ENCODE results near the gene PPP1R13B.

The PPP1R13B gene

DNA sequence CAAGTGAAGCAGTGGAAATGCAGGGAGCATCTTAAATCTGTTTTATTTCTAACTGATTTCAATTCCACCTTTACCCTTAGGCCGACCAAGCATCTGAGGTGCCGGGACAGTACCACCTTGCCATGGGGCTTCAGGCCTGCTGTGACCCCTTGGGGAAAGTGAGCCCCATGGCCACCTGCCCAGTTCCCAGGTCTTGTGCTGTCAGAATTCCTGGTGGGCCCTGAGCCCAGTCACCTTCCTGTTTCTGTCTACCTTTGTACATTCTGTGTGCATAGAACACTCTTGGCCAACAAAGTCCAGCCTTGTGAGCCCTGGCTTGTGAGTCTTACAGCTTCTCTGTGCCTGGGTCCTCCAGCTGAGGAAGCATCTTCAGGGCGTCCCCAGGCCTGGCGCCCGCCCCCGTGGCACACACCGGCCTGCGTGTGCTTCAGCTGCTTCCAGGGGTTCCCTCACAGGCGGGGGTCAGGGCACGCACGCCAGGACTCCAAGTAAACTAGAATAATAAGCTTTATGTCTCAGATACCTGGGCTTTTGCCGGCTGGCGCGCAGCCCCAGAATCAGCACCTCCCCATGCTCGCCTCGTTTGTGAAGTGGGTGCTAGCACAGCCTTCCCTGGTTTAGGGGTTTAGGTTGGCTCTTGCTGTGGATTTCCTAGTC, 121.5 kb downstream of the PPP1R13B start:
- H3K4me1 ChIP-seq (ENCODE audit: control insufficient read depth, insufficient read depth, low read length): no peaks in the 10 kb centered on the region
- H3K4me3 ChIP-seq (ENCODE audit: low read depth, low read length): no peak overlapping the region
- H3K9ac ChIP-seq (ENCODE audit: low read length): no peak overlapping the region
- no peaks in the 10 kb centered on the region for H3K9me3 ChIP-seq (ENCODE audit: control insufficient read depth, insufficient read depth, low read depth, low read length)
- H3K27ac ChIP-seq (ENCODE audit: low read depth, low read length): no peak overlapping the region
- no peaks in the 10 kb centered on the region for H3K27me3 ChIP-seq (ENCODE audit: control insufficient read depth, insufficient read depth, low read length)
- H3K36me3 ChIP-seq (ENCODE audit: control insufficient read depth, insufficient read depth, low read length): peaks cover 33% of the 10 kb centered on the region

DNA sequence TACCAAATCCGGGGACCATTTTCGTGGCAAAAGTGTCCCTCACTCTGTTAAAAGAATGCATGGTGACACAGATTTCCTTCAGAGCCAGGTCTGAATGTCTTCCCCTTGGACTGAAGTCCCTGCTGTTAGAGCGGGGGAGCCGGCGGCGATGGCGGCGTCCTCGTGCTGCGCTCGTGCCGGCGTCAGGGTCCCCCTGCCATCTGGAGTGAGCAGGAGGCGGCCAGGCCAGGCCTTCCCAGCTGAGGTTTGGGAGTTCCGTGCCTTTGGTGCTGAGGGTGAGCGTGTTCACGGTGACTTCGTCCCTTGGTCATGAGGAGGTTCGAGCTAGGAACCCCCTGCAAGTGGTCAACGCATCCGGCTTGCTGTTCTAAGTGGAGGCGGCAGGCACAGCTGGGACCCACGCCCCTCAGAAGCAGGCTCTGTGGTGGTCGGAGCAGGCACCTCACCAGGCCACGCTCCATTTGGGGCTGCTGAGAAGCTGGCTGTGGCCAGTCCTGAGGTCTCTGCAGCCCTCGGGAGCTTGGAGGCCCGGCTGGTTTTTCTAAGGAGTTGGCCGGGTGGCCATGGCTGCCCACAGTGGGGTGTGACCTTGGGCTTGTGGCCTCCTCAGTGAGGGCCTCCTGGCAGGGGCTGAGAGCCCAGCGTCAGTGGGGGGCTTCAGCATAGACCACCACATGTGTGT, 122.2 kb downstream of the PPP1R13B start:
- no peaks in the 10 kb centered on the region for H3K4me1 ChIP-seq (ENCODE audit: control insufficient read depth, insufficient read depth, low read length)
- no peak overlapping the region for H3K4me3 ChIP-seq (ENCODE audit: low read depth, low read length)
- no peaks in the 10 kb centered on the region for H3K27me3 ChIP-seq (ENCODE audit: control insufficient read depth, insufficient read depth, low read length)
- H3K9ac ChIP-seq (ENCODE audit: low read length): no peak overlapping the region
- H3K36me3 ChIP-seq (ENCODE audit: control insufficient read depth, insufficient read depth, low read length): peaks cover 26% of the 10 kb centered on the region
- H3K27ac ChIP-seq (ENCODE audit: low read depth, low read length): no peak overlapping the region
- no peaks in the 10 kb centered on the region for H3K9me3 ChIP-seq (ENCODE audit: control insufficient read depth, insufficient read depth, low read depth, low read length)

DNA sequence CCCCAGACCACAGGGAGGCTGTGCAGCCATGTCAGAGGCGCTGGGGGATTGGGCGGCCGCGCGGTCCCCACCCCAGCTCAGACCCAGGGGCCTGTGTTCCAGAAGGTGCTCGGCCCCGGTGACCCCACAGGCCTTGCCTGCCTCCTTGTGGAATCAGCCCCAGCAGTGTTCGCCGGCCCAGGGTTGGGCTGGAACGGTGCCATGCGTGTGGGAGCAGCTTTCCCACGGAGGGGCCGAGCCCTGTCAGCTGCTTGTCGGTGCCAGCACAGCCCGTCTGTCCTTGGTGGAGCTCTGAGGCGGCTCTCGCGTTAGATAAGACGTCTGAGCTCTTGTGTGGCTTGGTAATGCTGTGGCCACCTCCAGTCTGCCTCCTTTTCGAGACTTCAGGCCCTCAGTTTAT, 123.3 kb downstream of the PPP1R13B start:
- Histone ChIP-seq H3K4me1 (ENCODE audit: control insufficient read depth, insufficient read depth, low read length) (no peaks in the 10 kb centered on the region), H3K9ac (ENCODE audit: low read length) (no peak overlapping the region), H3K4me3 (ENCODE audit: low read depth, low read length) (no peak overlapping the region), H3K27me3 (ENCODE audit: control insufficient read depth, insufficient read depth, low read length) (no peaks in the 10 kb centered on the region), H3K36me3 (ENCODE audit: control insufficient read depth, insufficient read depth, low read length) (peaks cover 16% of the 10 kb centered on the region), H3K27ac (ENCODE audit: low read depth, low read length) (no peak overlapping the region), H3K9me3 (ENCODE audit: control insufficient read depth, insufficient read depth, low read depth, low read length) (no peaks in the 10 kb centered on the region)

DNA sequence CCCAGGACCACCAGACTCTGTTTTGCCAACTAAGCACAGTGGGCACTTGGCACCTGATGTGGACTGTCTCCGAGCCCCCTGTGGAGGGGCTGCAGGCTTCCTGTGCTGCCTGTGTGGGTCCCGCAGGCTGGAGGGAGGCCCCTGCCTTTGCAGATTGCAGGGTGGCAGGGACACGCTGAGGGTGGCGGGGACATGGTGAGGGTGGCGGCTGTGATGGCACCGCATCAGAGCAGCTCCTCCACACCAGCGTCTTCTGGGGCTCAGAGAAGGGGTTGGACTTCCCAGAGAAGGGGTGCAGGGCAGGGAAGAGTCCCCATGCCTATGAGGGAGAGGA, 123.7 kb downstream of the PPP1R13B start:
- H3K27ac ChIP-seq (ENCODE audit: low read depth, low read length): no peak overlapping the region
- H3K36me3 ChIP-seq (ENCODE audit: control insufficient read depth, insufficient read depth, low read length): peaks cover 12% of the 10 kb centered on the region
- no peak overlapping the region for H3K9ac ChIP-seq (ENCODE audit: low read length)
- no peaks in the 10 kb centered on the region for H3K9me3 ChIP-seq (ENCODE audit: control insufficient read depth, insufficient read depth, low read depth, low read length)
- no peaks in the 10 kb centered on the region for H3K4me1 ChIP-seq (ENCODE audit: control insufficient read depth, insufficient read depth, low read length)
- H3K27me3 ChIP-seq (ENCODE audit: control insufficient read depth, insufficient read depth, low read length): no peaks in the 10 kb centered on the region
- H3K4me3 ChIP-seq (ENCODE audit: low read depth, low read length): no peak overlapping the region

DNA sequence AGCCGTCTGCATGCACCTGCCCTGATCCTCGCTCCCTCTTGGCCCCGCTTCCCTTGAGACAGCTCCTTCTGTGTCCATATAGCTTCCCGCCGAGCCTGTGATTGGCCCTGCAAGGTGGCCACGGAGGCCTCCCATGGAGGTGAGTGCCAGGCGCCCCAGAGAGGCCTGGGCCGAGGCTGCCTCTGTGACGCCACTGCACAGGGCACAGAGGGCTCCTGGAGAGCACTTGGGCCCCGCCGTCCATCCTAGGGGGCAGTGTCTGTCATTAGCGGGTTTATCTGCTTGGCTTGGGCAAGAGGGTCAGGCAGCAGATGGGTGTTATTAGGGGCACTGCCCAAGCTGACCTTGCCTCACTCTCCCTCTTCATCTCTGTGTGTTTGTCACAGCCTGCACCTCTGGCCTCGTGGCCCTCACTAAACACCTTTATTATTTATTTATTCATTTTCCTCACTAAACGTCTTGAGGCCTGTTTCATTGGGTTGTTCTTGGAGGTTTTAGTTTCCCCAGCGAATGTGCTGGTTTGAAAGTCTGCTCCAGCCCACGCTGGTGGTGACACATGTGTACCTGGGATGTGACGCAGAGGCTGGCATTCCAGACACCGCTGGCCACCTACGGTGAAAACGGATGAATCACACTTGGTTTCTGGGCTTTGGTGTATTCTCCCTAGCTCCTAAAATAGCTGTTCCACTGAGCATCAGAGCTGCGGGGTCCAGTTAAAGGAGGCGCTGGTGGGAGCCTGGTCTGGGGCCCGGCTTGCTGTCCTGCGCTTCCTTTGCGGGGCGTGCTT, 125.8 kb downstream of the PPP1R13B start:
- H3K27ac ChIP-seq (ENCODE audit: low read depth, low read length): no peak overlapping the region
- no peak overlapping the region for H3K9ac ChIP-seq (ENCODE audit: low read length)
- peaks cover 6% of the 10 kb centered on the region; the same call in 1 of the 2 replicates for H3K4me1 ChIP-seq (ENCODE audit: control insufficient read depth, insufficient read depth, low read length)
- H3K9me3 ChIP-seq (ENCODE audit: control insufficient read depth, insufficient read depth, low read depth, low read length): no peaks in the 10 kb centered on the region
- peaks cover 3% of the 10 kb centered on the region; the same call in 1 of the 2 replicates for H3K36me3 ChIP-seq (ENCODE audit: control insufficient read depth, insufficient read depth, low read length)
- no peaks in the 10 kb centered on the region for H3K27me3 ChIP-seq (ENCODE audit: control insufficient read depth, insufficient read depth, low read length)
- H3K4me3 ChIP-seq (ENCODE audit: low read depth, low read length): no peak overlapping the region

DNA sequence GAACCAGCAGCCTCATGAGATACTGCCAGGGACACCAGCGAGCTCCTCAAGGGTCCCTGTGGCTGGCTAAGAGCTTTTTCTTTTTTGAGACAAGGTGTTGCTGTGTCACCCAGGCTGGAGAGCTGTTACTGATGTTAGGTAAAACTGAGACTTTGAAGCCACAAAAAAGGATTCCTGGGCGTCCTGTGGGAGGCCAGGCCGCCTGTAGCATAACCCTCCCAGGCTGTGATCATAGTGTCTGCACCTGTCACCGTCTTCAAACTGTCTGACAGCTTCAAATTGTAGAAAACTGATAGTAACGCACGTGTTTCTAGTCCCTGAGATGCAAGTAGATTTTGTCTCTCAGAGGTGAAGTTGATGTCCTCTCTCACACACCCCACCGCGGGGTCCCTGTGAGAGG, 127.6 kb downstream of the PPP1R13B start:
- no peak overlapping the region for H3K27ac ChIP-seq (ENCODE audit: low read depth, low read length)
- H3K9ac ChIP-seq (ENCODE audit: low read length): no peak overlapping the region
- H3K4me3 ChIP-seq (ENCODE audit: low read depth, low read length): no peak overlapping the region
- peaks cover 6% of the 10 kb centered on the region; the same call in 1 of the 2 replicates for H3K4me1 ChIP-seq (ENCODE audit: control insufficient read depth, insufficient read depth, low read length)
- H3K27me3 ChIP-seq (ENCODE audit: control insufficient read depth, insufficient read depth, low read length): no peaks in the 10 kb centered on the region
- no peaks in the 10 kb centered on the region for H3K36me3 ChIP-seq (ENCODE audit: control insufficient read depth, insufficient read depth, low read length)
- H3K9me3 ChIP-seq (ENCODE audit: control insufficient read depth, insufficient read depth, low read depth, low read length): no peaks in the 10 kb centered on the region

DNA sequence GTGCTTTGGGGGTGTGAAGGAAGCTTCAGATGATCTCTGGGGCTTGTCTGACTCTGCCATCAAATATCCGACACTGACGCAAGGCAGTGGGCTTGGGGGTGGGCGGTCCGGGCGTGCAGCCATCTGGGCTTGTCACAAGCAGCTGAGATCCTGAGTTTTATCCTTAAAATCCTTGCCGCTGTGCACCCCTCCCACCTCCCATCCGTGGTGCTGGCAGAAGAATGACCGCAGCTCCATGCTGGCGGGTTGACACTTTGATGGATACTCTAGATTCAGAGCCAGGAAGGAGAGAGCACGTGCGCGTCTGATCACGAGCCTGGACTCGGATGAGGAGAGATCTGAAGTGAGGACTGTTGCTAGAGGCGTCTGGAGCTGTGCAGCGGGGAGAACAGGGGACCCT, 128.8 kb downstream of the PPP1R13B start:
- Histone ChIP-seq H3K9me3 (ENCODE audit: control insufficient read depth, insufficient read depth, low read depth, low read length) (no peaks in the 10 kb centered on the region), H3K9ac (ENCODE audit: low read length) (no peak overlapping the region), H3K4me3 (ENCODE audit: low read depth, low read length) (no peak overlapping the region), H3K27me3 (ENCODE audit: control insufficient read depth, insufficient read depth, low read length) (no peaks in the 10 kb centered on the region), H3K4me1 (ENCODE audit: control insufficient read depth, insufficient read depth, low read length) (peaks cover 14% of the 10 kb centered on the region; the same call in 1 of the 2 replicates), H3K27ac (ENCODE audit: low read depth, low read length) (no peak overlapping the region), H3K36me3 (ENCODE audit: control insufficient read depth, insufficient read depth, low read length) (no peaks in the 10 kb centered on the region)

DNA sequence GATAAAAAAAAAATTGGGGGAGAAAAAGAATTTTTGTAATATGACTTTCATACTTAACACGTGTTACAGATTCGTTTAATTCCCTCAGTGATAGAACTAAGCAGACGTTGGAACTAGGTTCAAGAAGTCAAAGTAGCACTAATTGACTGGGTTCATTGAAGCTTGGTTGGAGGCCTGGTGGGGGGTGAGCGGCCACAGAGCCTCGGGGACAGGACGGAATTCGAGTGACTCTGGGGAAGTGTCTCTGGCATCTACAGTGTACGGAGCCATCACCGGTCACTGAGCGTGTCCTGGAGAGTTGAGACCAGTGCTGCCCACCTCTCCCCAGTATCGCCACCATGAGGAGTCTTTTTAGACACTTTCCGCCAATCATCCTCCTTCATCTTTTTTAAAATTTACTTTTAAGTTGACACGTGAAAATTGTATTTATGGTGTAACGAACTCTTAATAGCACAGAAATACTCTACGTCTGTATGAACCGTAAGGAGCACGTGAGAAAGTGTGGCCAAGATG, 130.4 kb downstream of the PPP1R13B start:
- H3K36me3 ChIP-seq (ENCODE audit: control insufficient read depth, insufficient read depth, low read length): peaks cover 5% of the 10 kb centered on the region; the same call in 1 of the 2 replicates
- H3K9ac ChIP-seq (ENCODE audit: low read length): no peak overlapping the region
- no peak overlapping the region for H3K27ac ChIP-seq (ENCODE audit: low read depth, low read length)
- H3K4me3 ChIP-seq (ENCODE audit: low read depth, low read length): peak overlapping the region; percentile 79
- H3K4me1 ChIP-seq (ENCODE audit: control insufficient read depth, insufficient read depth, low read length): peaks cover 22% of the 10 kb centered on the region; the same call in 1 of the 2 replicates
- no peaks in the 10 kb centered on the region for H3K27me3 ChIP-seq (ENCODE audit: control insufficient read depth, insufficient read depth, low read length)
- H3K9me3 ChIP-seq (ENCODE audit: control insufficient read depth, insufficient read depth, low read depth, low read length): no peaks in the 10 kb centered on the region

DNA sequence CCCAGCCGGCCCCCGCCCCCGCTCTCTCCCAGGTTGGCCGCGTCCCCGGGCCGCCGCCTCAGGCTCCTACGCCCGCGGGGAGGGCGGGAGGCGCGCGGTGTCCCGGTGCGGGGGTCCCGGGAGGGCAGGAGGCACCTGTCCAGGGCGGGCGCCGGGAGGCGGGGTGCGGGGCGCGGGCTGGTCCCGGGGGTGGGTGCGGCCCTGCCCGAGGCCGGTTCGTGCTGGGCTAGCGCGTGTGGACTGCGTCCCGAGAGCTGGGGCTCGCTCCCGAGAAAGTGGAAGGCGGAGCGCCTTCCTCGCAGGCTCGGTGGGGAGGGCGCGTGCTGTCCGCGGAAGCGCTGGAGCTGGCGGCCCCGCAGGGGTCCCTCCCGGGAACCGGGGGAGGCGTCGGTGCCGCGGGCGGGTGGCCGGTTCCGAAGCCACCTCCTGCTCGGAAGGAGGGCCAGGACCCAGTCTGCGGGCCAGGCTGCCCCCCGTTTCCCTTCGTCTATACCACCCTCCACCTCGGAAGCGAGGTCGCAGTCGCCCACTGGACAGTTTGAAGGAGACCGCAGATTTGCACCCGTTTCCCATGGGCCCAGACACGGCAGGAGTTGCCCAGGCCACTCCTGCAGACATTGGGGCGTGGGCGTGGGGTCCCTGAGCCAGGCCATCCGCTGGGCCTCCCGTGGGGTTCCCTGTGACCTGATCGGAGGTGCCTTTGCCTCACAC, 131.1 kb downstream of the PPP1R13B start:
- H3K36me3 ChIP-seq (ENCODE audit: control insufficient read depth, insufficient read depth, low read length): peaks cover 12% of the 10 kb centered on the region
- no peaks in the 10 kb centered on the region for H3K9me3 ChIP-seq (ENCODE audit: control insufficient read depth, insufficient read depth, low read depth, low read length)
- H3K4me1 ChIP-seq (ENCODE audit: control insufficient read depth, insufficient read depth, low read length): peaks cover 29% of the 10 kb centered on the region
- H3K27ac ChIP-seq (ENCODE audit: low read depth, low read length): no peak overlapping the region
- peak overlapping the region; percentile 71 for H3K9ac ChIP-seq (ENCODE audit: low read length)
- peak overlapping the region; percentile 79 for H3K4me3 ChIP-seq (ENCODE audit: low read depth, low read length)
- no peaks in the 10 kb centered on the region for H3K27me3 ChIP-seq (ENCODE audit: control insufficient read depth, insufficient read depth, low read length)

DNA sequence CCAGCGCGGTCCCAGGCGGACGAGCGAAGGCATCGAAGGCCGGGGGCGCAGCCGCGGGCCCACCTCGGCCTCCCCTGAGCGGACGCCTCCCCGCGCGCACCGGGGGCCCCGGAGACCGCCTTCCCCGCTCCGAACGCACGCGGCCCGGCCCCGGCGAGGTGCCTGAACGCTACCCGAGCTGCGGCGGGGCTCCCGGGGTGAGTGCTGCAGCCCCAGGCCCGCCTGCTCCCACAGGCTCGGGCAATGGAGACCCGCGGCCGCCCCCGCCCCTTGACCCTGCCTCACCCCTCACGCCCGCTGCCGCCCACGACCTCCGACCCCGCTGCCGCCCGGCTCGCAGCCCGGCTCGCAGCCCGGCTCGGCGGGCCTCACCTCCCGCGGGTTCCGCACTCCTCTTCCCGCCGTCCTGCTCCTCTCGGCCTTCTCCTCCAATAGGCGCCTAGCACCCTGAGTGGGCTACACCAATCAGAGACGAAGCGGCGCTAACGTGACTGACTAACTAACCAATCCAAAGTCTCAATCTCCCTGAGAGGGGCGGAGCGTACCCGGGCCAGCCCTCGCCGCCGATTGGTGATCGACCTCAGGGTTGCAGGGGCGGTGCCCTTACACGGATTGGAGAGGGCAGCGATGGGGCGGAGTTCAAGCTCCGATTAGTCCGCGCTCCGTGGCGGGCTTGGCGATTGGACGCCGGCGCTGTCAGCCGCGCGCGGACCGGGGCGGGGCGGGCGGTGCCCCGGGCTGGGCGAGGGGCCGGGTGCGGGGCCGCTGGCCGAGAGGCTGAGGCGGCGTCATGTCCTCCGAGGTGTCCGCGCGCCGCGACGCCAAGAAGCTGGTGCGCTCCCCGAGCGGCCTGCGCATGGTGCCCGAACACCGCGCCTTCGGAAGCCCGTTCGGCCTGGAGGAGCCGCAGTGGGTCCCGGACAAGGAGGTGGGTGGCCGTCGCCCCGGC, 132.0 kb downstream of the PPP1R13B start, which contains the start of the genes XRCC3 and ZFYVE21:
XRCC3 (minus strand) TSS at position 400 of the 949 bp plus-strand sequence. CDS start 4,364 bp downstream, outside the sequence.
ZFYVE21 (plus strand) TSS at position 759 of the 949 bp plus-strand sequence; CDS start at position 791, 32 bp downstream.
- H3K4me3 ChIP-seq (ENCODE audit: low read depth, low read length): peak within 1 kb of the TSS; percentile 79
- peaks cover 19% of the 10 kb centered on the region for H3K36me3 ChIP-seq (ENCODE audit: control insufficient read depth, insufficient read depth, low read length)
- peak within 1 kb of the TSS; percentile 78; the same call in 1 of the 2 replicates for H3K27ac ChIP-seq (ENCODE audit: low read depth, low read length)
- H3K27me3 ChIP-seq (ENCODE audit: control insufficient read depth, insufficient read depth, low read length): no peaks in the 10 kb centered on the region
- H3K9ac ChIP-seq (ENCODE audit: low read length): peak within 1 kb of the TSS; percentile 88
- H3K4me1 ChIP-seq (ENCODE audit: control insufficient read depth, insufficient read depth, low read length): peaks cover 35% of the 10 kb centered on the region
- H3K9me3 ChIP-seq (ENCODE audit: control insufficient read depth, insufficient read depth, low read depth, low read length): no peaks in the 10 kb centered on the region

All from HUES6 (cell line).